OCI-LY1 (cell line): Measurements from ENCODE around the gene ZSCAN10.

ENCODE experiments used
- EZH2 ChIP-seq: fragments of 200-600 bp; sonication (generic), shearing (Covaris generic); IDR thresholded peaks from 2 replicates; pipeline ENCODE4 v1.8.0; 2017; ENCODE audit warnings: borderline replicate concordance, mixed run types, mild to moderate bottlenecking, antibody characterized with exemption, low read length, moderate library complexity, mixed read lengths
- TF ChIP-seq, protein P1 (sequence below): fragments of 200-600 bp; sonication (generic), shearing (Covaris generic); IDR thresholded peaks from 2 replicates; pipeline ENCODE4 v1.5.1; 2017; ENCODE audit warnings: mild to moderate bottlenecking, antibody characterized with exemption, low read length, moderate library complexity, mixed read lengths

- TF ChIP-seq, protein P1, sequence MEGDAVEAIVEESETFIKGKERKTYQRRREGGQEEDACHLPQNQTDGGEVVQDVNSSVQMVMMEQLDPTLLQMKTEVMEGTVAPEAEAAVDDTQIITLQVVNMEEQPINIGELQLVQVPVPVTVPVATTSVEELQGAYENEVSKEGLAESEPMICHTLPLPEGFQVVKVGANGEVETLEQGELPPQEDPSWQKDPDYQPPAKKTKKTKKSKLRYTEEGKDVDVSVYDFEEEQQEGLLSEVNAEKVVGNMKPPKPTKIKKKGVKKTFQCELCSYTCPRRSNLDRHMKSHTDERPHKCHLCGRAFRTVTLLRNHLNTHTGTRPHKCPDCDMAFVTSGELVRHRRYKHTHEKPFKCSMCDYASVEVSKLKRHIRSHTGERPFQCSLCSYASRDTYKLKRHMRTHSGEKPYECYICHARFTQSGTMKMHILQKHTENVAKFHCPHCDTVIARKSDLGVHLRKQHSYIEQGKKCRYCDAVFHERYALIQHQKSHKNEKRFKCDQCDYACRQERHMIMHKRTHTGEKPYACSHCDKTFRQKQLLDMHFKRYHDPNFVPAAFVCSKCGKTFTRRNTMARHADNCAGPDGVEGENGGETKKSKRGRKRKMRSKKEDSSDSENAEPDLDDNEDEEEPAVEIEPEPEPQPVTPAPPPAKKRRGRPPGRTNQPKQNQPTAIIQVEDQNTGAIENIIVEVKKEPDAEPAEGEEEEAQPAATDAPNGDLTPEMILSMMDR = no peak
- TF ChIP-seq EZH2 = no peak
Observed at GRCh38 chr16:3096362-3096761, 2.7 kb downstream of the ZSCAN10 start.
